G401.6 (cell line): ENCODE measurements around the gene ANKRD40CL.
"Not testable (repeated sequence)": the region's sequence is repeated elsewhere in the genome, so short reads cannot be mapped to it uniquely, and the experiment has no call there.

ENCODE experiments used
- FAIRE-seq: peaks from 2 replicates; lab custom pipeline; 2012; peaks lifted over from hg19 to GRCh38; lab: Jason Lieb, UNC

Gene ANKRD40CL

GRCh38 chr17:50767446-50767845 lies at the start of gene ANKRD40CL:
Gene ANKRD40CL (minus strand): TSS chr17:50767518. CDS start chr17:50766913, 605 bp downstream.
- FAIRE-seq = no peak

DNA sequence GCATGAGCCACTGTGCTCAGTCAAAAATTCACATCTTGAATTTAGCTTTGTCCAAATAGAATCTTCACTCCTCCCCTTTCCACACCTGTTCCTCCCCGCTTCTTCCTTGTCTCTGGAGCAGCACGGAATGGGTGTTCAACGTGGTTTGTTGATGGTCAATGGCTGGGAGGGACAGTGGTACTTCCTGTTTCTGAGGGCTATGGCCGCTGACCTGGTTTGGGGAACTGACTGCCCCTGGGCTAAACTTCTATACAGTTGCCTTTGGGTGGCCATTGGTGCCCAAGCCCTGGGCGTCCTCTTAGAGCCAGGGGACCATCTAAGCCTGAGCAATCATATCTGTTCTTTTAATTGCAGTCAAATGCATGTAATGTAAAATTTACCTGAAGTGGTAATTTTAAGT lies 49.0 kb upstream of the ANKRD40CL start:
- no peak for FAIRE-seq

DNA sequence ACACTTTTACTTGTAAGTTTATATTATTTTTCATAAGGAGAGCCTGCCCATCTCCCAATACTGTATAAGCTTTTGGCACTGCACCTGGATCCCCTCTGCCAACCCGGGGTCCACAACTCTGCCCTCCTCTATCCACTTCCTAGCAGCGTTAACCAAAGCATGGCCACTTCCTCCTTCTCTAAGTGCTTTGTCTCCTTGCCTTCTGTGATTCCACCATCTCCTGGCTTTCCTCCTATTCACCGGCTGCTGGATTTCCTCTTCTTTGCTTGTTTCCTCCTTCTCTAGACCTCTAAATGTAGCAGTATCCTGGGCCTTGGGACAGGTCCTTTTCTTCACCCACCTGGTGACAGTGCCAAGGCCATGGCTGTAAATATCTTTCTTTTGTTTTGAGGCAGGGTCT lies 48.1 kb upstream of the ANKRD40CL start:
- no peak for FAIRE-seq

DNA sequence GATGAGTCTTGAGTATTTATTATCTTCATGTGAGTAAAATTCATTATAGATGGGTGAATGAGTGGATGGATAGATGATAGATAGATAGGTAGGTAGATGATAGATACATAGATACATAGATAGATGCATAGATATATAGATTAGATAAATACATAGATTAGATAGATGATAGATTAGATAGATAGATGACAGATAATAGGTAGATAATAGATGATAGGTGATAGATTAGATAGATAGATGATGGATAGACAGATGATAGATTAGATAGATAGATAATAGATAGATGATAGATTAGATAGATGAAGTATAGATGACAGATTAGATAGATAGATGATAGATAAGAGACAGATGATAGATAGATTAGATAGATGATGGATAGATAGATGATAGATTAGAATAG lies 46.3 kb upstream of the ANKRD40CL start:
- no peak for FAIRE-seq

DNA sequence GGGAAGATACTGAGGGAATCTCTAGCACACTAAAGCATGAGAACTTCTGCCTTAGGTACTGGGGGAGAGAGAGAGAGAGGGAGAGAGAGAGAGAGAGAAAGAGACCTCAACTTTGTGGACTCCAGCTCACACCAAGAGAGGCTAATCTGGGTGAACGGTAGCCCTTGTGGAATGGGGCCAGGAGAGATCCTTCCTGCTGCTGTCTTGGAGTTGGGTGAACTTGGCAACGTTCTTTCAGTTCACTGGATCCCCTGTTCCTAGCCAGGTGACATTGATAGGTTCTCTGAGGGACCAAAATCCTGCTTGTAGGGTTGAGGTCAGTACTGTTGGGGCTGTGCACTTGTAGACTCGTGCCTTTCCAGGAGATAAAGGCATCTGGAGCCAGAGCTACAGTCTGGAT lies 41.6 kb upstream of the ANKRD40CL start:
- no peak for FAIRE-seq

- FAIRE-seq = no peak
Measured at GRCh38 chr17:50808413-50808812, 41.1 kb upstream of the ANKRD40CL start.

DNA sequence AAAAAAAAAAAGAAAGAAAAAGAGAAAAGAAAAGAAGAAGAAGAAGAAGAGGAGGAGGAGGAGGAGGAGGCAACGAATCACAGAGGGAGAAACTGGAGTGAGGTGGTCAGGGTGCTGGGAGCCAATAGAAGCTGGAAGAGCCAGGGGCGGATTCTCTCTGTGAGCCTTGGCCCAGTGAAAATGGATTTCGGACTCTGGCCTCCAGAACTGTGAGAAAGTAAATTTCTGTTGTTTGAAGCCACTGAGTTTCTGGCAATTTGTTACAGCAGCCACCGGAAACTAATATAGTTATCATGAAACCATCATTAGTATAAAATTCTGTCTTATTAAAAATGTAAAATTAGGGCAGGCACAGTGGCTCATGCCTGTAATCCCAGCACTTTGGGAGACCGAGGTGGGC lies 40.4 kb upstream of the ANKRD40CL start:
- FAIRE-seq = no peak

- no peak for FAIRE-seq
Measured at GRCh38 chr17:50807009-50807408, 39.7 kb upstream of the ANKRD40CL start.

- no peak for FAIRE-seq
Measured at GRCh38 chr17:50806141-50806643, 38.9 kb upstream of the ANKRD40CL start.

GRCh38 chr17:50805486-50805885 lies 38.2 kb upstream of the ANKRD40CL start:
- FAIRE-seq = no peak

DNA sequence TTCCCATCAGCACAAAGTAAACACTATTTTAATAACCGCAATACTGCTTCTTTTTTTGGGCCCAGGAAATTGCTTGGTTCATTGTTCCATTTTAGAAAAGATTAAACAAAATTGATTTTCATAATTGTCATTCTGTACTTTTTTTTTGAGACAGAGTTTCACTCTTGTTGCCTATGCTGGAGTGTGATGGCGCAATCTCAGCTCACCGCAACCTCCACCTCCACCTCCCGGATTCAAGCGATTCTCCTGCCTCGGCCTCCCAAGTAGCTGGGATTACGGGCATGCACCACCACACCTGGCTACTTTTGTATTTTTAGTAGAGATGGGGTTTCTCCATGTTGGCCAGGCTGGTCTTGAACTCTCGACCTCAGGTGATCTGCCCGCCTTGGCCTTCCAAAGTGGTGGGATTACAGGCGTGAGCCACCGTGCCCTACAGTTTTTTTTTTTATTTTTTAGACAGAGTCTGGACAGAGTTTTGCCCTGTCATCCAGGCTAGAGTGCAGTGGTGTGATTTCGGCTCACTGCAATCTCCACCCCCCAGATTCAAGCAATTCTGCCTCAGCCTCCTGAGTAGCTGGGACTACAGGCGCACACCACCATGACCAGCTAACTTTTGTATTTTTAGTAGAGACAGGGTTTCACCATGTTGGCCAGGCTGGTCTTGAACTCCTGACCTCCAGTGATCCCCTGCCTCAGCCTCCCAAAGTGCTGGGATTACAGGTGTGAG lies 37.6 kb upstream of the ANKRD40CL start:
- FAIRE-seq = not testable (repeated sequence)

GRCh38 chr17:50803676-50804075 lies 36.4 kb upstream of the ANKRD40CL start:
- no peak for FAIRE-seq

GRCh38 chr17:50802609-50803571 lies 35.6 kb upstream of the ANKRD40CL start:
- no peak for FAIRE-seq

GRCh38 chr17:50800196-50800700 lies 32.9 kb upstream of the ANKRD40CL start:
- FAIRE-seq = no peak

DNA sequence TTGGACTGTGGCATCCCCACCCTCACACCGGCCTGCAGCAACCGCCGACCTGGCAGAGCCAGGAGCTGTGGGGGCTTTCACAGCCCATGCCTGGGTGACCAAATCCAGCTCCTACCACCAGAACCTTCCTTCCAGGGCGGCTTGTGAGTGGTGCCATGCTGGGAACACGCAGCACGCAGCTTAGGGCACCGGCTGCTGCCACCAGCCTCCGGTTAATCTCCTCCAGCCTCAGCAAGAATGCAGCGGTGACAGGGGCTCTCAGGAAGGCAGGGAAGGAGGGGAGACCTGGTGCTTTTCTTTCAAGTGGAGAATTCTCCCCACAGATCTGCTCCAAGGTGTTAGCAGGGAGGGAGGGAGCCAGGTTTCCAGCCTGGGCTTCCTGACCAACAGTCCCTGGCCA lies 32.3 kb upstream of the ANKRD40CL start:
- no peak for FAIRE-seq

DNA sequence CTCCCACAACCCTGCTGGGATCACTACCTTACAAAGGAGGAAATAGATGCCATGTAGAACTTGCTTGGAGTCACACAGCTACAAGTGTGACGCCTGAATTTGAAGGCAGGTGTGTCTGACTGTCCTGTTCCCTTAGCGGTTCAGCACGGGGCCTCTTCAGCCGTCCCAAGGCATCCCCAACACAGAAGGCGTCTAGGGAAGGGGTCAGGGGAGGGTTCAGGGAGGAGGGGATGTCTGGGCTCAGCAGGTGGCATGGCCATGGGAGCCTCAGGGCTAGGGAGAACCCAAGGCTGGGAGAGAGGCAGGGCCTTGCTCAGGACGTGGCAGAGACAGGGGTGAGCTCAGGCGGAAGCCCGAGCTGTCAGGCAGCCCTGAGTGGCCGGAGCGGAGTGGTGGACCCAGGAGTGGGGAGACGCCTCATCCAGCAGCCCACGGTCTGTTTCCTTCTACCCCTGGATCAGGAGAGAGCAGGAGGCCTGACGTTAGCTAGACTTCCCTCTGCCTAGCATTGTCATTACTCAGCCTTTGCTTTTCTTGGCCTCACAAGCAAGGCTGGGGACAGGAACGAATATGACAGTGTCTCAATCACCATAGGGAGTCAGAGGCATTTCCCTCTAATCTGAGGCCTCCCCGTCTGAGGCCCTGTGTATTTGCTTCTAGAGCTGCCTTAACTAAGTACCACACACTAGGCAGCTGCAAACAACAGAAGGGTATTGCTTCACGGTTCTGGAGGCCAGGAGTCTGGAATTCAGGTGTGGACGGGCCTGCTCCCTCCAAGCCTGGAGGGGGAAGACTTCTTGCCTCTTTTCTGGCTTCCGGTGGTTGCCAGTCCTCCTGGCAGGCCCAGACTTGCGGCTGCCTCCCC lies 31.3 kb upstream of the ANKRD40CL start:
- no peak for FAIRE-seq

- FAIRE-seq = no peak
Measured at GRCh38 chr17:50797135-50797810, 30.0 kb upstream of the ANKRD40CL start.

DNA sequence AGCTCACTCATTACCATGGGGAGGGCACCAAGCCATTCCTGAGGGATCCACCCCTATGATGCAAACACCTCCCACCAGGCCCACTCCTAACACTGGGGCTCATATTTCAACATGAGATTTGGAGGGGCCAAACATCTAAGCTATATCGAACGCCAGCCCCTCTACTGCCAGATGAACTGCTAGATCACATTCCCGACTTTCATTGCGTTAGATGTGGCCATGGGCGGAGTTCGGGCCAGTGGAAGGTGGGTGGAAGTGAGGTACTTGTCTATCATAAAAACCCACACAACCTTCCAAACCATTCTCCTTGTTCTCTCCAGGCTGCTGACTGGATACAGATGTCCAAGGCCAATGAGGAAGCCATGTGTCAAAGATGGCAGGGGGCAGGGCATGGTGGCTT lies 27.0 kb upstream of the ANKRD40CL start:
- no peak for FAIRE-seq

DNA sequence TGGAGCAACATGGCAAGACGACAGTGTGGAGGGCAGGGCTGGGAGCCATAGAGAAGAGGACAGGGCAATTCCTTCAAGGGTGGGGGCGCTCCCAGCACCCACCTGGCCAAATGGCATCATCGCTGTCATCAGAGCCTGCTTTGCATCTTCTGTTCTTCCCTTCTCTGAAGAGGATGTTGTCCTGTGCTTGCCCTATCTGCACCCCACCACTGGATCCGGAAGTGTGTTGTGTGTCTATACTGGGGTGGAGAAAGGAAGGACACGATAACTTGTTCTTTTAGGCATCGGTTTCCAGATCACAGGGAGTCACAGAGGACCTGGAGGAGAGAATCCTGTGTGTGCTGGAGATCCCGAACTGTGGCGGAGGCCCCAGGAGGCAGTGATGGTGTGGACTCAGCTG lies 25.7 kb upstream of the ANKRD40CL start:
- FAIRE-seq = no peak

DNA sequence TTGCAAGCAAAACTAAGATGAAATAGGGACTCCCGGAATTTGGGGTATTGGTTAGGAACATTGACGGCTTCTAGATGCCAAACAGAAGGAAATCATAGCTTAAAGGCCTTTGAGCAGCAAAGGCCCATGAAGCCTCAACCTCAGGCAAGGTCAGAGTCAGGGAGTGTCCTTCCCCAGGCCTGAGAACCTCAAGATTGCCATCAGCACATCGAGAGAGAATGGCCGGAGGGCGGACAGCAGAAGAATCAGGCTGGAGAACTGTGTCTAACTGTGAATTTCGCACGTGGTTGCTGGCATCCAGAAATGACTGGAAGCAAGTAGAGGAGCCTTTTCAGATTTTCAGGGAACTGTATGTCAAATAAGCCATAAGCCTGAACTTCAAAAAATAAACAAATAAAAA lies 24.8 kb upstream of the ANKRD40CL start:
- FAIRE-seq = no peak

GRCh38 chr17:50790618-50791017 lies 23.3 kb upstream of the ANKRD40CL start:
- FAIRE-seq = no peak
